A549 (cell line): ENCODE results near the gene LCP1. TPM values are rescaled to one million over a fixed set of nuclear protein-coding genes. Genes with fewer than 3 reads are reported as not detected.

Experiments
- ATAC-seq, 2 experiments: fragments of 200-7000 bp in 1 of 2; fragments of >200 bp in 1 of 2; cut with Nextera tagmentation in 1 of 2; cut with Tn5 transposase in 1 of 2; 3 replicates each; pipeline versions ENCODE4 v1.8.0 to v1.9.1; 2018 to 2020; ENCODE audit warnings: mild to moderate bottlenecking in 1 of 2, moderate library complexity in 1 of 2
- CTCF ChIA-PET: fragments of 300-600 bp; sonication (Branson Sonifier 250); formaldehyde crosslinking; extraction: SDS; loops from one replicate; lab custom pipeline; 2021; ENCODE audit warnings: antibody characterized with exemption, inconsistent platforms; lab: Yijun Ruan, JAX
- POLR2A ChIA-PET: fragments of 350-600 bp; formaldehyde crosslinking; extraction: SDS; loops from one replicate; lab custom pipeline; 2021; ENCODE audit warnings: antibody characterized with exemption, inconsistent platforms; lab: Yijun Ruan, JAX
- DNase-seq, 2 experiments: peaks; one replicate each; pipeline versions ENCODE4 v3.0.0 to v3.0.0-alpha.2; 2011 to 2016; ENCODE audit warnings: low read depth in 1 of 2, low spot score in 1 of 2
- FAIRE-seq: peaks from 2 replicates; lab custom pipeline; 2011; peaks lifted over from hg19 to GRCh38; lab: Jason Lieb, UNC
- H3K27ac ChIP-seq, 2 experiments: fragments of >200 bp; sonication (Bioruptor Twin); formaldehyde crosslinking; 3 replicates each; pipeline ENCODE4 v1.5.1; 2016 to 2017
- H3K4me1 ChIP-seq: fragments of >200 bp; sonication (Bioruptor Twin); formaldehyde crosslinking; 3 replicates; pipeline ENCODE4 v1.6.1; 2016
- H3K4me2 ChIP-seq: fragments of >200 bp; sonication (Bioruptor Twin); formaldehyde crosslinking; 3 replicates; pipeline ENCODE4 v1.6.1; 2016
- H3K4me3 ChIP-seq: fragments of >200 bp; sonication (Bioruptor Twin); formaldehyde crosslinking; 3 replicates; pipeline ENCODE4 v1.5.1; 2016
- H3K9me3 ChIP-seq: fragments of >200 bp; sonication (Bioruptor Twin); formaldehyde crosslinking; 3 replicates; pipeline ENCODE4 v1.6.1; 2016
- BHLHE40 ChIP-seq: IDR thresholded peaks from 2 replicates; pipeline ENCODE4 v1.6.1; 2012; ENCODE audit warnings: low read depth, low read length, inconsistent platforms
- CHD4 ChIP-seq: fragments of 200-600 bp; sonication (generic); IDR thresholded peaks from 2 replicates; pipeline ENCODE4 v1.6.1; 2016; ENCODE audit warnings: antibody characterized with exemption, mild to moderate bottlenecking, borderline replicate concordance
- EHF ChIP-seq: fragments of 250-450 bp; sonication (Bioruptor Pico); IDR thresholded peaks from 2 replicates; pipeline ENCODE4 v1.5.0; 2020; ENCODE audit warnings: mild to moderate bottlenecking
- EP300 ChIP-seq, 2 experiments: fragments of >200 bp; sonication (Bioruptor Twin); formaldehyde crosslinking; IDR thresholded peaks; 2 replicates in 1 of 2; 3 replicates in 1 of 2; pipeline ENCODE4 v1.6.1; 2016 to 2017
- FOSB ChIP-seq: fragments of 250-450 bp; sonication (Bioruptor Pico); IDR thresholded peaks from 2 replicates; pipeline ENCODE4 v1.5.0; 2020; ENCODE audit warnings: mild to moderate bottlenecking, moderate library complexity
- GATA3 ChIP-seq: IDR thresholded peaks from 2 replicates; pipeline ENCODE4 v1.6.1; 2012; ENCODE audit warnings: borderline replicate concordance
- HEYL ChIP-seq: fragments of 250-450 bp; sonication (Bioruptor Pico); IDR thresholded peaks from 2 replicates; pipeline ENCODE4 v1.8.0; 2021; ENCODE audit warnings: mild to moderate bottlenecking, moderate library complexity
- HOXA7 ChIP-seq: fragments of 250-450 bp; sonication (Bioruptor Pico); IDR thresholded peaks from 2 replicates; pipeline ENCODE4 v1.5.0; 2020; ENCODE audit warnings: mild to moderate bottlenecking, moderate library complexity
- HOXB5 ChIP-seq: fragments of 250-450 bp; sonication (Bioruptor Pico); IDR thresholded peaks from 2 replicates; pipeline ENCODE4 v1.5.0; 2020; ENCODE audit warnings: mild to moderate bottlenecking, moderate library complexity
- KDM1A ChIP-seq: fragments of 200-600 bp; sonication (generic); IDR thresholded peaks from 2 replicates; pipeline ENCODE4 v1.6.1; 2016; ENCODE audit warnings: low read depth, mild to moderate bottlenecking
- KDM5A ChIP-seq: fragments of 200-600 bp; sonication (generic); IDR thresholded peaks from 2 replicates; pipeline ENCODE4 v1.6.1; 2016; ENCODE audit warnings: antibody characterized with exemption, mild to moderate bottlenecking
- MAFK ChIP-seq: fragments of 450-650 bp; IDR thresholded peaks from 2 replicates; pipeline ENCODE4 v1.6.1; 2014; ENCODE audit not compliant: partially characterized antibody
- MAZ ChIP-seq: fragments of 150-350 bp; IDR thresholded peaks from 2 replicates; pipeline ENCODE4 v1.6.1; 2014; ENCODE audit warnings: antibody characterized with exemption, low read depth, low read length, borderline replicate concordance
- MYC ChIP-seq: IDR thresholded peaks from 2 replicates; pipeline ENCODE4 v1.6.1; 2012; ENCODE audit warnings: mild to moderate bottlenecking, inconsistent platforms, low read length, improper control_type of control experiment, borderline replicate concordance
- POLR2A ChIP-seq: IDR thresholded peaks from 2 replicates; pipeline ENCODE4 v1.6.1; 2012; ENCODE audit warnings: mild to moderate bottlenecking, low read length
- POLR2AphosphoS2 ChIP-seq: conservative IDR thresholded peaks from 2 replicates; pipeline ENCODE4 v1.6.1; 2012; ENCODE audit warnings: low read length, improper control_type of control experiment, inconsistent platforms
- RAD21 ChIP-seq, 2 experiments: fragments of >200 bp in 1 of 2; sonication (Bioruptor Twin) in 1 of 2; formaldehyde crosslinking in 1 of 2; IDR thresholded peaks in 1 of 2; conservative IDR thresholded peaks in 1 of 2; 2 replicates in 1 of 2; 3 replicates in 1 of 2; pipeline ENCODE4 v1.6.1; 2012 to 2018; ENCODE audit warnings: inconsistent platforms in 1 of 2
- RARB ChIP-seq: fragments of 250-450 bp; sonication (Bioruptor Pico); IDR thresholded peaks from 2 replicates; pipeline ENCODE4 v1.8.0; 2021; ENCODE audit warnings: mild to moderate bottlenecking, moderate library complexity
- RCOR1 ChIP-seq: fragments of 150-350 bp; IDR thresholded peaks from 2 replicates; pipeline ENCODE4 v1.6.1; 2014; ENCODE audit warnings: antibody characterized with exemption, low read length, low read depth
- RFX5 ChIP-seq: fragments of 450-650 bp; IDR thresholded peaks from 2 replicates; pipeline ENCODE4 v1.7.1; 2014; ENCODE audit warnings: antibody characterized with exemption, mild to moderate bottlenecking, moderate library complexity
- RNF2 ChIP-seq: fragments of 200-600 bp; sonication (generic); IDR thresholded peaks from 2 replicates; pipeline ENCODE4 v1.6.1; 2016; ENCODE audit warnings: low read depth, mild to moderate bottlenecking, antibody characterized with exemption, moderate library complexity, borderline replicate concordance
- TFCP2L1 ChIP-seq: fragments of 250-450 bp; sonication (Bioruptor Pico); IDR thresholded peaks from 2 replicates; pipeline ENCODE4 v1.5.0; 2021; ENCODE audit warnings: mild to moderate bottlenecking
- ZC3H11A ChIP-seq: fragments of 450-650 bp; IDR thresholded peaks from 2 replicates; pipeline ENCODE4 v1.6.1; 2014; ENCODE audit warnings: antibody characterized with exemption, mild to moderate bottlenecking
- ZFP36 ChIP-seq: fragments of 450-650 bp; IDR thresholded peaks from 2 replicates; pipeline ENCODE4 v1.6.1; 2014; ENCODE audit warnings: borderline replicate concordance; ENCODE audit not compliant: partially characterized antibody
- WGBS: methylation state at CpG from one replicate; pipeline ENCODE4 v1.1.6; 2017; ENCODE audit errors: missing lambda C conversion rate; 5-methylcytosine and 5-hydroxymethylcytosine counted together
- polyA plus RNA-seq, 4 experiments: library from polyadenylated mRNA; depleted of rRNA in 3 of 4; stranded (reverse); fragments of >200 nt; fragmentation: RNase III in 1 of 4; extraction: RNeasy Plus Mini Kit Qiagen cat#74134 plus additional on column Dnase treatment in 1 of 4; gene quantifications; 2 replicates in 3 of 4; 3 replicates in 1 of 4; pipeline ENCODE4 v1.2.3, GENCODE V29; 2011 to 2017
- TF ChIP-seq, protein P1 (sequence below): fragments of 450-650 bp; IDR thresholded peaks from 2 replicates; pipeline ENCODE4 v1.6.1; 2014; ENCODE audit warnings: antibody characterized with exemption
- TF ChIP-seq, protein P2 (sequence below): fragments of 250-450 bp; sonication (Bioruptor Pico); IDR thresholded peaks from 2 replicates; pipeline ENCODE4 v1.5.0; 2020; ENCODE audit warnings: low read depth, mild to moderate bottlenecking, moderate library complexity
- TF ChIP-seq, protein P3 (sequence below): fragments of 150-350 bp; IDR thresholded peaks from 2 replicates; pipeline ENCODE4 v1.6.1; 2014; ENCODE audit warnings: low read depth, mild to moderate bottlenecking, low read length

The LCP1 gene
- polyA plus RNA-seq, 2 of the 4 experiments (the other 2 are of a cell fraction): 0.09 to 0.19 TPM

DNA sequence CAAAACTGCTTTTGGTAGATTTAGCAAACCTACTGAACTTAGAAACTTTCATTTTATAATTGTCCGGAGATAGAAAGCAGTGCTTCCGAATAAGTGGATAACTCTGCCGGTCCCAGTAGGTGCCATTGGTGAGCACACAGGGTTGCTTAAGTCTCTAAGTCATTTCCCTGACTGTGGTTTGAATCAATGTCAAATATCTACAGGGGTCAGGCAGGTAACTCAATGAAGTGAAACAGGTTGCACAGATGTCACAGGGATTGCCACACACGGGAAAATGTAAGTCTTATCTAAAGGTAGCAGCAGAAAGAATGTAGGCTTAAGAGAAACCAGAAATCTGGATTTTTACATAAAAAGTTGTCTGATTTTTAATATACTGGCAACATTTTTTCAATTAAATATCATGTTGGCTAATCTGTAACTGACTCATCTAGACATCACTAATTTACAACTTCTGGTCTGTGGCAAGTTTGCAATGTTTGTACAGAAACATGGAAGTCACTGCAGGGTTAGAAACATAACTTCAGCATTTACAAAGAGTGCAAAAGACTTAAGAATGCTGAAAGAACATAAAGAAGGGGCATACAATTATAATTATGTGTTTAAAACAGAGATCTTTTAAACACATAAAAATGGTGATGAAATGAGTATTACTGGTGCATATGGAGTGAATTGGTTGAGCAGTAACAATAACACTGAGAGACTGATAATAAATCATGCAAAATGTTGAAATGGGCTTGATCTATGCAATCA lies 15.5 kb upstream of the LCP1 start:
- ChIA-PET POLR2A (no interaction called here), CTCF (no interaction called here)
- H3K4me2 ChIP-seq: no peak overlapping the region

DNA sequence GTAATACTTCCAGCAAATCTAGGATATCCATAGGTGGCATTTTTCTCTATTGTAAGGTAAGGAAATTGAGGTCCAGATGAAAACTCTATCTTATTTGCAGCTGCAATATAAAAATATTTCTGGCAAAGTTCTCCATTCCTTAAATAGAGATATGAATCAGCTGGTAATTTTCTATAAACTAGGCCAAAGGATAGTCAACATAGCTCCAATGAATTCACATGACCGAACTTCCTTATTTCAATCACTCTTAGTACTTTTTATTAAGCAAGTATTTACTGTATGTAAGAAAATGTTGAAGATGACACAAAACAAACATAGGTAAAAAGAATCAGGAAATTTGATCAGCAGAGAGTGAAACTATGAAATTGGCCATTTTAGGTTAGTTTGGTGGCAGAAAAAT lies 13.0 kb upstream of the LCP1 start:
- FAIRE-seq (no peak), ATAC-seq (no peak), DNase-seq (no peak)
- Histone ChIP-seq H3K9me3 (no peaks in the 10 kb centered on the region), H3K27ac (no peak overlapping the region), H3K4me3 (no peak overlapping the region), H3K4me1 (no peaks in the 10 kb centered on the region), H3K4me2 (no peak overlapping the region)
- POLR2A ChIA-PET: no interaction called here
- TF ChIP-seq, protein P1, sequence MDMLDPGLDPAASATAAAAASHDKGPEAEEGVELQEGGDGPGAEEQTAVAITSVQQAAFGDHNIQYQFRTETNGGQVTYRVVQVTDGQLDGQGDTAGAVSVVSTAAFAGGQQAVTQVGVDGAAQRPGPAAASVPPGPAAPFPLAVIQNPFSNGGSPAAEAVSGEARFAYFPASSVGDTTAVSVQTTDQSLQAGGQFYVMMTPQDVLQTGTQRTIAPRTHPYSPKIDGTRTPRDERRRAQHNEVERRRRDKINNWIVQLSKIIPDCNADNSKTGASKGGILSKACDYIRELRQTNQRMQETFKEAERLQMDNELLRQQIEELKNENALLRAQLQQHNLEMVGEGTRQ: no peak
- TF ChIP-seq EP300 (IDR thresholded peaks at IDR 0.05) (no peak), HOXB5 (CRISPR knock-in tag) (no peak), HOXA7 (CRISPR knock-in tag) (no peak), TFCP2L1 (CRISPR knock-in tag) (no peak), KDM5A (no peak), EHF (CRISPR knock-in tag) (no peak), POLR2A (no peak), HEYL (no peak), MYC (no peak), CHD4 (no peak), MAZ (no peak)
- 79% methylated on average over 1 of the region's 1 CpG for WGBS
- CTCF ChIA-PET: no interaction called here

More for the DNA sequence above, 15.5 kb upstream of the LCP1 start:
- Histone ChIP-seq H3K9me3 (no peaks in the 10 kb centered on the region), H3K4me1 (no peaks in the 10 kb centered on the region), H3K4me3 (no peak overlapping the region), H3K27ac (no peak overlapping the region)
- TF ChIP-seq FOSB (CRISPR knock-in tag): no peak
- TF ChIP-seq MAZ: no peak
- TF ChIP-seq RAD21 (conservative IDR thresholded peaks at IDR 0.05 in 1 of 2, IDR thresholded peaks at IDR 0.05 in 1 of 2): no peak
- no peak for TF ChIP-seq EHF (CRISPR knock-in tag)
- TF ChIP-seq POLR2AphosphoS2: no peak
- TF ChIP-seq, protein P2, sequence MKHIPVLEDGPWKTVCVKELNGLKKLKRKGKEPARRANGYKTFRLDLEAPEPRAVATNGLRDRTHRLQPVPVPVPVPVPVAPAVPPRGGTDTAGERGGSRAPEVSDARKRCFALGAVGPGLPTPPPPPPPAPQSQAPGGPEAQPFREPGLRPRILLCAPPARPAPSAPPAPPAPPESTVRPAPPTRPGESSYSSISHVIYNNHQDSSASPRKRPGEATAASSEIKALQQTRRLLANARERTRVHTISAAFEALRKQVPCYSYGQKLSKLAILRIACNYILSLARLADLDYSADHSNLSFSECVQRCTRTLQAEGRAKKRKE (CRISPR knock-in tag): no peak
- TF ChIP-seq CHD4: no peak
- no peak for TF ChIP-seq GATA3
- TF ChIP-seq POLR2A: no peak
- TF ChIP-seq TFCP2L1 (CRISPR knock-in tag): no peak
- no peak for FAIRE-seq
- 78% methylated on average over 4 of the region's 4 CpGs for WGBS
- no peak for ATAC-seq
- DNase-seq: no peak

DNA sequence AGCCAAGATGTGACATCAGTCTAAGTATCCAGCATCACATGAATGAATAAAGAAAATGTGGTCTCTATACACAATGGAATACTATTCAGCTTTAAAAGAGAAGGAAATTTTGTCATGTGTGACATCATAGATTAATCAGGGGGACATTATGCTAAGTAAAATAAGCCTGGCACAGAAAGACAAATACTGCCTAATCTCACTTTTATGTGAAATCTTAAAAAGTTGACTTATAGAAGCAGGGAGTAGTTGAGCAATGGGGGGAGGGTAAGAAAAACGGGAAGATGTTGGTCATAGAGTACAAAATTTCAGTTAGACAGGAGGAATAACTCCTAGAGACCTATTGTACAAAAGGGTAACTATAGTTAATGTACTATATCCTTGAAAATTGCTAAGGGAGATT lies 10.4 kb upstream of the LCP1 start:
- 0% methylated on average over 1 of the region's 1 CpG for WGBS
- ChIA-PET CTCF (interaction anchor here (1.0 kb wide), 1 partner anchor 33 kb away, joined by 3 read pairs; no protein-coding TSS in a partner anchor), POLR2A (no interaction called here)
- Histone ChIP-seq H3K4me1 (no peaks in the 10 kb centered on the region), H3K4me2 (no peak overlapping the region), H3K9me3 (no peaks in the 10 kb centered on the region), H3K4me3 (no peak overlapping the region), H3K27ac (no peak overlapping the region)
- DNase-seq: no peak
- FAIRE-seq: no peak
- ATAC-seq: no peak
- no peak for TF ChIP-seq RCOR1
- no peak for TF ChIP-seq ZC3H11A
- no peak for TF ChIP-seq RFX5
- TF ChIP-seq HEYL: no peak
- TF ChIP-seq KDM1A: no peak
- TF ChIP-seq MAFK: no peak
- no peak for TF ChIP-seq ZFP36
- no peak for TF ChIP-seq POLR2AphosphoS2
- TF ChIP-seq EP300 (IDR thresholded peaks at IDR 0.05): no peak
- no peak for TF ChIP-seq RARB
- TF ChIP-seq, protein P1: no peak
- no peak for TF ChIP-seq BHLHE40
- no peak for TF ChIP-seq RNF2
- no peak for TF ChIP-seq MYC
- TF ChIP-seq MAZ: no peak
- TF ChIP-seq, protein P3, sequence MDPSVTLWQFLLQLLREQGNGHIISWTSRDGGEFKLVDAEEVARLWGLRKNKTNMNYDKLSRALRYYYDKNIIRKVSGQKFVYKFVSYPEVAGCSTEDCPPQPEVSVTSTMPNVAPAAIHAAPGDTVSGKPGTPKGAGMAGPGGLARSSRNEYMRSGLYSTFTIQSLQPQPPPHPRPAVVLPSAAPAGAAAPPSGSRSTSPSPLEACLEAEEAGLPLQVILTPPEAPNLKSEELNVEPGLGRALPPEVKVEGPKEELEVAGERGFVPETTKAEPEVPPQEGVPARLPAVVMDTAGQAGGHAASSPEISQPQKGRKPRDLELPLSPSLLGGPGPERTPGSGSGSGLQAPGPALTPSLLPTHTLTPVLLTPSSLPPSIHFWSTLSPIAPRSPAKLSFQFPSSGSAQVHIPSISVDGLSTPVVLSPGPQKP: no peak
- no peak for TF ChIP-seq TFCP2L1 (CRISPR knock-in tag)
